Activated CD8-positive, alpha-beta T cell treated with anti-CD3 and anti-CD28 coated beads, Interleukin-2, amount 10 ng/mL, durations not matched to agents 7 days and 5 days (primary cell): ENCODE results near the gene VSTM2L. TPM values are rescaled to one million over a fixed set of nuclear protein-coding genes. Genes with fewer than 3 reads are reported as not detected.

Experiments used
- ATAC-seq: fragments of 150-1000 bp; cut with Tn5 transposase; one replicate; pipeline ENCODE4 v1.10.0; 2021; ENCODE audit warnings: moderate library complexity
- CTCF ChIA-PET: fragments of 350-600 bp; sonication (Branson Sonifier 250); formaldehyde crosslinking; loops from one replicate; lab custom pipeline; 2021; ENCODE audit warnings: antibody characterized with exemption; lab: Charles Lee
- POLR2A ChIA-PET: fragments of 350-600 bp; sonication (Branson Sonifier 250); formaldehyde crosslinking; loops from one replicate; lab custom pipeline; 2021; ENCODE audit warnings: antibody characterized with exemption; lab: Charles Lee
- DNase-seq: peaks from one replicate; pipeline ENCODE4 v3.0.0-alpha.2; 2020
- H3K27ac Mint-ChIP-seq: one replicate; pipeline ENCODE4 v1.8.0; 2021; ENCODE audit warnings: mild to moderate bottlenecking, mixed read lengths
- H3K27me3 Mint-ChIP-seq: one replicate; pipeline ENCODE4 v1.8.0; 2021; ENCODE audit warnings: low read depth, mixed read lengths
- H3K36me3 Mint-ChIP-seq: one replicate; pipeline ENCODE4 v1.8.0; 2021; ENCODE audit warnings: low read depth, mixed read lengths
- H3K4me1 Mint-ChIP-seq: one replicate; pipeline ENCODE4 v1.8.0; 2021; ENCODE audit warnings: low read depth, mixed read lengths
- H3K4me3 Mint-ChIP-seq: one replicate; pipeline ENCODE4 v1.8.0; 2021; ENCODE audit warnings: mild to moderate bottlenecking, mixed read lengths
- H3K9me3 Mint-ChIP-seq: one replicate; pipeline ENCODE4 v1.8.0; 2022; ENCODE audit warnings: mixed read lengths; ENCODE audit not compliant: insufficient read depth
- total RNA-seq, 2 experiments: library from RNA; stranded (reverse); gene quantifications; one replicate each; pipeline ENCODE4 v1.2.3, GENCODE V29; 2021

VSTM2L gene
- total RNA-seq, 2 experiments from 2014 or later: 0.21 TPM; not detected in 1

DNA sequence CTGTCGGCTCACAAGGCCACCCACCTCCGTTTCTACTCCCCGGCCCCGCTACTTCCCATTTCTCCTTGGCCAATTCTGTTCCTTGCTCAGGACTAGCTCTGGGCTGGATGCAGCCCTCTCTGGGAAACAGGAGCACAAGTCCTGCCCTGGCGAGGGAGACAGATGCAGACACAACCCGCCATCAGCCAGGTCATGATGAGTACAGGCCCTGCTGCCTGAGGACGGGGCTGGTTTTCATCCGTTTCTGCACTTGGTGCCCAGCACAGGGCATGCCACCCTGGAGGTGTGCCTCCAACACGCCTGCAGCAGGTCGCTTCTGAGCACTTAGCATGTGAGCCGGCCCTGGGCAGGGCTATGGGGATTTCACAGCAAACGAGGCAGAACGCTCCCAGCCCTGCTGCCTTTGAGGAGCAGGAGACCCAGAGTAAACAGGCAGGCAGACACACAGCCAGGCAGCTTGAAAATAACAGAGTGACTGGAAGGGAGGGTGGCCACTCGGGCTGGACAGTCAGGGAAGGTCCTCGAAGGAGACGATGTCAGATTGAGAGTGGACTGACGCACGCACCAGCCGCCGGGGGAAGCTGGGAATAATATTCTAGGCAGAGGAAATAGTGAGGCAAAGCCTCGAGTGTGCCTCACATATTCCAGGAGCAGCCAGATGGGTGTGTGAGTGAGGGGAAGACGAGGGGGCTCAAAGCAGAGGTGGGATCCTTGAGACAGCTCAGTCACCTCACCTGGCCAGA lies 21.2 kb upstream of the VSTM2L start:
- Mint-ChIP-seq H3K27ac (no peak overlapping the region), H3K27me3 (no peaks in the 10 kb centered on the region), H3K36me3 (no peaks in the 10 kb centered on the region), H3K4me3 (no peak overlapping the region), H3K9me3 (no peaks in the 10 kb centered on the region), H3K4me1 (no peaks in the 10 kb centered on the region)
- ChIA-PET CTCF (no interaction called here), POLR2A (no interaction called here)
- ATAC-seq (no peak), DNase-seq (no peak)

DNA sequence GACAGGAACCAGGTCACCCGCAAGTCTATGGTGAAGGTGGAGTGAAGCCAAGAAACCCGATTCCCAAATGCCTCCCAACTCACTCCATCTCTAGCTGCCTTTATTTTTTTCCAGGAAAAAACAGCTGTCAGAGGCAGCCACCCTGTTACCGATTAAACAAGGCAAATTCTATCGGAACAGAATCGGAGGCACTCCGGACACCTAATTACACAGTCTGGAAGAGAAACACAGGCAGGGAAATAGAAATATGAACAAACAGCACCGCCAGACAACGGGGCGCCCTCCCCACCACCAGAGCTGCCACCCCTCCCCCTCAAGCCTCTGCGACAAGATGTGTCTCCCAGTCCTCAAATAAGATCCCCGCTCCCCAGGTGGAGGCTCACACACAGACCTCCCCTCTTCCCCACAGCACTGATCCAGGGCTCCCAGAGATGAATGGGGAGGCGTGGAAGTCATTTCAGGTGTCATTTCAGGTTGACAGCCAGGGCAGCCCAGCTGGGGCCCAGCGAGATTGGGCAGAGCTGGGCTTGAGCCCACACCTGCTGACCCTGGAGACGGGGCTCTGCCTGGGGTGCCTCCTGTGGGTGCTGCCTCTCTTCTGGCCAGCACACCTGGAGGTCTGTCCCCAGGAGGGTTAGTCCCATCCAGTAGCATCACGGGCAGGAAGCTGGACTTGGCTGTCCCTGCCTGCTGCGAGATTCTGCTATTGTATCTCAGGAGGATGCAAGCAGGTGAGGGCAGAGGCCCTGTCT lies 19.8 kb upstream of the VSTM2L start:
- no peaks in the 10 kb centered on the region for H3K9me3 Mint-ChIP-seq
- no peak overlapping the region for H3K27ac Mint-ChIP-seq
- no peaks in the 10 kb centered on the region for H3K4me1 Mint-ChIP-seq
- DNase-seq (no peak), ATAC-seq (no peak)
- H3K36me3 Mint-ChIP-seq: no peaks in the 10 kb centered on the region
- H3K27me3 Mint-ChIP-seq: no peaks in the 10 kb centered on the region
- CTCF ChIA-PET: no interaction called here
- POLR2A ChIA-PET: no interaction called here
- no peak overlapping the region for H3K4me3 Mint-ChIP-seq

DNA sequence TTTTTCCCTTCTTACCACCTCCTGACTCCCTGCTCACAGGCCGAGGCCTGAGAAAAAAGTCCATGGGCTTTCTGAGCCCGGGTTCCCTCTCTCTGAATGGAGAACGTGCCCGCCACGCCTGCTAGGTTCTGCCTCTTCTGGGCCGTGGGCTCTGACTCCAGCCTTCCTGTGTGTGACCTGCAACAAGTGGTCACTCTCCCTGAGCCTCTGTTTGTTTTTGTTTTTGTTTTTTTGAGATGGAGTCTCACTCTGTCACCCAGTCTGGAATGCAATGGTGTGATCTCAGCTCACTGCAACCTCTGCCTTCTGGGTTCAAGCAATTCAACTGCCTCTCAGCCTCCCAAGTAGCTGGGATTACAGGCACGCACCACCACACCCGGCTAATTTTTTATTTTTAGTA lies 17.9 kb upstream of the VSTM2L start:
- ChIA-PET POLR2A (no interaction called here), CTCF (no interaction called here)
- Mint-ChIP-seq H3K27ac (no peak overlapping the region), H3K36me3 (no peaks in the 10 kb centered on the region), H3K9me3 (no peaks in the 10 kb centered on the region), H3K4me1 (no peaks in the 10 kb centered on the region), H3K27me3 (no peaks in the 10 kb centered on the region), H3K4me3 (no peak overlapping the region)
- DNase-seq: no peak
- no peak for ATAC-seq

DNA sequence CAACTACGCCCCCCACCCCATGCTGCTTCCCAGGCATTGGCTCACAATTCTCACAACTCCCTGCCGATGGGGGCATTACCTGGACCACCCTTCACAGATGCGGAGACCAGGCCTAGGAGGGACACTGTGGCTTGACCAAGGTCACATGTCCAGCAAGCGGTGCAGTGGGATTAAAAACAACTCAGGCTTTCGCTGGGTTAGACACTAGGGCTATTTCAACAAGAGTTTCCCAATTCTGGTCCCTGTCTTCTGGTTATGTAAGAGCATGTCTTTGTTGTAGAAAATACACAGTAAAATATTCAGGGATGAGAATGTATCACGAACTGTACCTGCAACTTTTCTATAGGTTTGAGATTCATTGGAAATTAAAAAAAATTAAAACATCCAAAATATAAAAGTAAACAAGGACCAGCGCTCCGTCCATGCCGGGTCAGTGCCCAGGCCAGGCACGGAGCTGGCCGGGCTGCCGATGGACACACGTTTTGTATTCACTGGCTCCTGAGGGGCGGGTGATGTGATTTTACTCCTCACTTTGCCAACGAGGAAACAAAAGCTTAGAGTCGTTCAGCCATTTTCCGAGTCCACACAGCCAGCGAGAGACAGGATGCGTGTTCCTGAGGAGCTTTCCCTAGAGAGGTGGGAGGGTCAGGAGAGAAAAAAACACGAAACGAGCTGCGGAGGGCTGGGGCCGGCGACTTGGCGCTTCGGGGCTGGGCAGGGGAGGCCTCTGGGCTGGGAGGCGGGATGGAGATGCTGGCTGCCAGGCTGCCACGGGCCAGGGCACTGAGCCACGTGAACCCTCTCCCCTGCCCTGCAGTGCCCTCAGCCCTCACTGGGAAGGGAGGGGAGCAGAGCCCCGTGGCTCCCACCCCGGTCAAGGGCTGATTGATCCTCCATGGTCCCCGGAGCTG lies 17.1 kb upstream of the VSTM2L start:
- Mint-ChIP-seq H3K4me1 (no peaks in the 10 kb centered on the region), H3K27me3 (no peaks in the 10 kb centered on the region), H3K36me3 (no peaks in the 10 kb centered on the region), H3K4me3 (no peak overlapping the region), H3K9me3 (no peaks in the 10 kb centered on the region), H3K27ac (no peak overlapping the region)
- ATAC-seq (no peak), DNase-seq (no peak)
- ChIA-PET POLR2A (no interaction called here), CTCF (no interaction called here)

DNA sequence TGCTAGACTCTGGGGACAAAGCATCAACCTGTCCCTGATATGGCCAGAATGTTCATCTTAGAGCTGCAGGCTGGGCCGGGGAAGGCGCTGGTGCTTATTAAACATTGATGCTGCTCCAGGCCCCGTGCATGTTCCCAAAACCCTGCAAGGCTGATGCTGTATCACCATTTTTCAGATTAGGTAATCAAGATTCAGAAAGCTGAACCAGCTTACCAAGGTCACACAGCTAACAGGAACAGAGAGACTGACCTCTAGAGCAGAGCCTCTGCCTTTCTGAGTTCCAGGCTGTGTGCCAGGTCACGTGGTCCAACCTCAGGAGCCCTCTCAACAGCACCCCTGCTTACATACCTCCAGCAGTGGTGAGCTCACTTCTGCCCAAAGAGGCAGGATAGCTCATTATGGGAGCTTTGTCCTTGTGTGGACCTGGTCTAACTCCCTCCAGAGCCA lies 16.1 kb upstream of the VSTM2L start:
- no peak overlapping the region for H3K27ac Mint-ChIP-seq
- H3K4me1 Mint-ChIP-seq: no peaks in the 10 kb centered on the region
- ATAC-seq (no peak), DNase-seq (no peak)
- H3K36me3 Mint-ChIP-seq: no peaks in the 10 kb centered on the region
- no peak overlapping the region for H3K4me3 Mint-ChIP-seq
- ChIA-PET POLR2A (no interaction called here), CTCF (no interaction called here)
- H3K27me3 Mint-ChIP-seq: no peaks in the 10 kb centered on the region
- H3K9me3 Mint-ChIP-seq: no peaks in the 10 kb centered on the region

DNA sequence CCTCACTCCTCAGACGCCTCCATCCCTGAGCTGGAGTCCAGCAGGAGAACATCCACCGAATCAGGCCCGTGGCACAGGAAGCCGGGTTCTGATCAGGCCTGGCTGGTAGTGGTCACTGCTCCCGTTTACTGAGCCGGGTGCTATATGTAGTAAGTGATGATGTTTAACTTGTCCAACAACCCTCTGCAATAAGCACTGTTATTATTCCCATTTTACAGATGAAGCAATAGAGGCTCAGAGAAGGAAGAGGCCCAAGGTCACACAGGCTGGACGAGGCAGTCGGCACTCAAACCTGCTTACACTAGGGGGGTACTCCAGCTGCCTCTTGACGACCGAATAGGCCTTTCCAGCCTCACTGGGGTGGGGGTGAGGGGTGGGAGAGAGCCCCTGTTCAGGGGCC lies 14.3 kb upstream of the VSTM2L start:
- H3K27me3 Mint-ChIP-seq: no peaks in the 10 kb centered on the region
- H3K36me3 Mint-ChIP-seq: no peaks in the 10 kb centered on the region
- POLR2A ChIA-PET: no interaction called here
- DNase-seq: no peak
- H3K27ac Mint-ChIP-seq: no peak overlapping the region
- no peaks in the 10 kb centered on the region for H3K4me1 Mint-ChIP-seq
- H3K9me3 Mint-ChIP-seq: no peaks in the 10 kb centered on the region
- no peak for ATAC-seq
- no peak overlapping the region for H3K4me3 Mint-ChIP-seq
- CTCF ChIA-PET: no interaction called here

DNA sequence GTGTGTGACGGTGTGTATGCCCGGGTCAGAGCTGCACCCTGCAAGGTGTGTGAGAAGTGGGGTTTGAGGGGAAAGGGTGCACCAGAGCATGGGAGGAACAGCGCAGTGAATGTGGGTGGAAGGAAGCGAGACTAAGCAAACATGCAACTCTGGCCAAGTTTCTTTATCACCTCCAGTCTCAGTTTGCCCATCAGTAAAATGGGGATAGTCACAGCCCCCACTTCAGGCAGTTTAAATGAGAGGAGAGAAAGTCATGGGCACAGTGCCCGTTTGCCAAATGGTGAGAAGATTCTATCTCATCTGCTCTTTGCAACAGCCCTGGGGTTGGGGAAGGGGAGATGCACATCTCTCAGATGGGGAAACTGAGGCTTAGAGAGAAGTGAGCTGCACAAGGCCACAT lies 12.8 kb upstream of the VSTM2L start:
- Mint-ChIP-seq H3K4me1 (no peaks in the 10 kb centered on the region), H3K9me3 (no peaks in the 10 kb centered on the region), H3K4me3 (no peak overlapping the region), H3K27ac (no peak overlapping the region), H3K36me3 (no peaks in the 10 kb centered on the region), H3K27me3 (no peaks in the 10 kb centered on the region)
- ATAC-seq (no peak), DNase-seq (no peak)
- CTCF ChIA-PET: interaction anchor here (1.1 kb wide), 1 partner anchor 331 kb away, joined by 3 read pairs; no protein-coding TSS in a partner anchor
- POLR2A ChIA-PET: no interaction called here

DNA sequence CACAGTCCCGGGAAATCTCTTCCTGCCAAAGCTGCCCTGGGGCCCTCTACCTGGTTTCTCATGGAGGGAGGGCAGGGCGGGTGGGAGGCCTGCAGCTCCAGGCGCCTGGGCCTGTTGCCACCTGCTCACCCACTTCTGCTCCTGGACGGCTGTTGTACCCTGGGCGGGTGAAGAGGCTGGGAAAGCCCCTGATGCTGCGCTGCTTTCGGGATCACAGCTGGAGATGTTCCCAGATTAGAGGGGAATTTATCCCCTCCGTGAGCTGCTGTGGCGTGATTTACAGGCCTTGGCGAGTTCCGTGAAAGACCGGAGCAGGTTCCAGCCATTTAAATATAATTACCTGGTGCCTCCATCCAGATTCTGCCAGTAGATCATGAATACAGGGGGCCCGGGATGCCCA lies 12.3 kb upstream of the VSTM2L start:
- H3K4me1 Mint-ChIP-seq: no peaks in the 10 kb centered on the region
- ChIA-PET CTCF (no interaction called here), POLR2A (no interaction called here)
- no peaks in the 10 kb centered on the region for H3K36me3 Mint-ChIP-seq
- H3K27me3 Mint-ChIP-seq: no peaks in the 10 kb centered on the region
- no peak overlapping the region for H3K27ac Mint-ChIP-seq
- DNase-seq: no peak
- no peak overlapping the region for H3K4me3 Mint-ChIP-seq
- H3K9me3 Mint-ChIP-seq: no peaks in the 10 kb centered on the region
- ATAC-seq: no peak

DNA sequence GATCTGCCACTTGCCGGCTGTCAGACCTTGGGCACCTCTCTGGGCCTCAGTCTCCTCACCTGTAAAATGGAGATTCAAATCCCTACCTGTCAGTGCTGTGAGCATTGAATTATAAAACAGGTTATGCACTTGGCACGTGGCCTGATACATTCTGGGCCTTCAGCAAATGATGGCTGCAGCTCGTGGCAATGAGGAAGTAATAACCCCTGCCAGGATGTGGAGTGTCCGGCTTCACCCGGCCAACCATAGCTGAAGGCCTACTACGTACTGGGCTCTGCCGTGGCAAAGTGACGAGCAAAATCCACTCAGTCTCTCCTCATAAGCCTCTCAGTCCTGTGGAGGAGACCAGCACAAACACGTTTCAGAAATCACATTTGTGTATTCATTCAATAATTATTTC lies 10.9 kb upstream of the VSTM2L start:
- ChIA-PET POLR2A (no interaction called here), CTCF (no interaction called here)
- H3K27ac Mint-ChIP-seq: no peak overlapping the region
- no peak overlapping the region for H3K4me3 Mint-ChIP-seq
- DNase-seq (no peak), ATAC-seq (no peak)
- H3K9me3 Mint-ChIP-seq: no peaks in the 10 kb centered on the region
- H3K27me3 Mint-ChIP-seq: no peaks in the 10 kb centered on the region
- no peaks in the 10 kb centered on the region for H3K36me3 Mint-ChIP-seq
- H3K4me1 Mint-ChIP-seq: no peaks in the 10 kb centered on the region

DNA sequence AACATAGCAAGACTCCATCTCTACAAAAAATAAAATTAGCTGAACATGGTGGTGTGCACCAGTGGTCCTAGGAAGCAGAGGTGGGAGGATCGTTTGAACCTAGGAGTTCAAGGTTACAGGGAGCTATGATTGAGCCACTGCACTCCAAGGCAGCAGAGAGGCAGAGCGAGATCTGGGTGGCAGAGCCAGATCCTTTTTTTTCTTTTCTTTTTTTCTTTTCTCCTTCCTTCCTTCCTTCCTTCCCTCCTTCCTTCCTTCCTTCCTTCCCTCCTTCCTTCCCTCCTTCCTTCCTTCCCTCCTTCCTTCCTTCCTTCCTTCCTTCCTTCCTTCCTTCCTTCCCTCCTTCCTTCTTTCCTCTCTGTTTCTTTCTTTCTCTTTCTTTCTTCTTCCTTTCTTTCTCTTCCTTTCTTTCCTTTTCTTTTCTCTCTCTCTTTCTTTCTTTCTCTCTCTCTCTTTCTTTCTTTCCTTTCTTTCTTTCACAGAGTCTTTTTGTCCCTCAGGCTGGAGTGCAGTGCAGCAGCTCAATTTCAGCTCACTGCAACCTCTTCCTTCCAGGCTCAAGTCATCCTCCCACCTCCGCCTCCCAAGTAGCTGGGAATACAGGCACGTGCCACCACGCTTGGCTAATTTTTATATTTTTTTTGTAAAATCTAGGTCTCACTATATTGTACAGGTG lies 9.2 kb upstream of the VSTM2L start:
- H3K27me3 Mint-ChIP-seq: no peaks in the 10 kb centered on the region
- H3K4me1 Mint-ChIP-seq: no peaks in the 10 kb centered on the region
- ATAC-seq (no peak), DNase-seq (no peak)
- no peaks in the 10 kb centered on the region for H3K9me3 Mint-ChIP-seq
- H3K36me3 Mint-ChIP-seq: no peaks in the 10 kb centered on the region
- H3K4me3 Mint-ChIP-seq: no peak overlapping the region
- ChIA-PET POLR2A (no interaction called here), CTCF (no interaction called here)
- H3K27ac Mint-ChIP-seq: no peak overlapping the region

DNA sequence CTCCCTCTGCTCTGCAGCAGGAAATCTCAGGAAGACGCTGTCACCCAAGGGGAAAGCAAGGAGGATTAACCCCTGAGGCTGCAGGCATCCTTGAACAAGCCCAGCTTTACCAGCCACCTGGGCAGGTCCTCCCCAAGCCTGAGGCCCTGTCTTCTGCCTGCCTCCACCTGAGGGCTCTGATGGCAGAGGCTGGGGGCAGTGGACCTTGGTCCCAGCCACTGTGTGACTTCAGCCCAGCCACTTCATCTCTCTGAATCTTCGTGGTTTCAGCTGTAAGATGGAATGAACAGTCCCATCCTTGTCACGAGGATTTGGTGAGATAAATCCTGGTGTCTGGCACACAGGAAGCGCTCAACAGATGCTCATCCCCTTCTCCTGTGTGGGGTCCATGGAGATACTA lies 8.5 kb upstream of the VSTM2L start:
- ChIA-PET POLR2A (no interaction called here), CTCF (no interaction called here)
- Mint-ChIP-seq H3K27me3 (peaks cover 4% of the 10 kb centered on the region), H3K4me3 (no peak overlapping the region), H3K27ac (no peak overlapping the region), H3K9me3 (no peaks in the 10 kb centered on the region), H3K36me3 (no peaks in the 10 kb centered on the region), H3K4me1 (no peaks in the 10 kb centered on the region)
- ATAC-seq: no peak
- DNase-seq: no peak
